HEK293 (cell line): Measurements from ENCODE around the gene LRRN2.
A peak's percentile ranks its signal among the peaks of the same experiment; 100 is the strongest.

ENCODE experiments used
- CTCF ChIA-PET: fragments of 350-600 bp; formaldehyde crosslinking; extraction: SDS; loops from one replicate; lab custom pipeline; 2021; ENCODE audit warnings: antibody characterized with exemption; lab: Yijun Ruan, JAX
- POLR2A ChIA-PET: fragments of 300-600 bp; formaldehyde crosslinking; extraction: SDS; loops from one replicate; lab custom pipeline; 2020; ENCODE audit warnings: antibody characterized with exemption, inconsistent platforms; lab: Yijun Ruan, JAX
- H3K27ac ChIP-seq: fragments of 200-500 bp; sonication (Bioruptor generic); 2 replicates; pipeline ENCODE4 v1.5.1; 2014; ENCODE audit warnings: low read depth, low read length, control low read depth, inconsistent platforms; ENCODE audit errors: extremely low read depth
- H3K36me3 ChIP-seq, 2 experiments: fragments of 200-500 bp in 1 of 2; sonication (Bioruptor generic) in 1 of 2; 1 replicate in 1 of 2; 2 replicates in 1 of 2; pipeline ENCODE4 v1.5.1; 2014 to 2017; ENCODE audit warnings: inconsistent platforms in 2 of 2, low read length in 2 of 2; ENCODE audit not compliant: control insufficient read depth in 2 of 2, insufficient read depth in 1 of 2
- H3K4me1 ChIP-seq: fragments of 200-500 bp; sonication (Bioruptor generic); 2 replicates; pipeline ENCODE4 v1.5.1; 2014; ENCODE audit warnings: mild to moderate bottlenecking, low read length, inconsistent platforms; ENCODE audit not compliant: control insufficient read depth, insufficient read depth
- H3K4me3 ChIP-seq: 2 replicates; pipeline ENCODE4 v1.5.1; 2011; ENCODE audit warnings: low read depth, mild to moderate bottlenecking, control low read depth, low read length, moderate library complexity
- H3K9me3 ChIP-seq: fragments of 200-500 bp; sonication (Bioruptor generic); 2 replicates; pipeline ENCODE4 v1.5.1; 2014; ENCODE audit warnings: low read depth, low read length, inconsistent platforms; ENCODE audit not compliant: control insufficient read depth, insufficient read depth
- IKZF3 ChIP-seq: fragments of 450-650 bp; IDR thresholded peaks from 2 replicates; pipeline ENCODE4 v1.5.0; 2018; ENCODE audit warnings: missing biosample characterization, mild to moderate bottlenecking, missing genetic modification characterization, moderate library complexity
- KLF17 ChIP-seq: fragments of 450-650 bp; formaldehyde crosslinking; IDR thresholded peaks from 2 replicates; pipeline ENCODE4 v1.5.1; 2016; ENCODE audit warnings: missing biosample characterization, missing genetic modification characterization
- KLF8 ChIP-seq: fragments of 450-650 bp; formaldehyde crosslinking; IDR thresholded peaks from 2 replicates; pipeline ENCODE4 v1.5.1; 2016; ENCODE audit warnings: missing biosample characterization, missing genetic modification characterization
- PATZ1 ChIP-seq: fragments of 450-650 bp; formaldehyde crosslinking; IDR thresholded peaks from 2 replicates; pipeline ENCODE4 v1.5.1; 2016; ENCODE audit warnings: missing biosample characterization, missing genetic modification characterization
- PRDM4 ChIP-seq: fragments of 450-650 bp; formaldehyde crosslinking; IDR thresholded peaks from 2 replicates; pipeline ENCODE4 v1.5.1; 2017; ENCODE audit warnings: missing biosample characterization, missing genetic modification characterization
- REST ChIP-seq: fragments of 450-650 bp; formaldehyde crosslinking; IDR thresholded peaks from 2 replicates; pipeline ENCODE4 v1.5.1; 2016; ENCODE audit warnings: missing biosample characterization, missing genetic modification characterization
- SP7 ChIP-seq: fragments of 450-650 bp; formaldehyde crosslinking; IDR thresholded peaks from 2 replicates; pipeline ENCODE4 v1.5.1; 2016; ENCODE audit warnings: missing biosample characterization, missing genetic modification characterization
- WT1 ChIP-seq: fragments of 450-650 bp; formaldehyde crosslinking; IDR thresholded peaks from 2 replicates; pipeline ENCODE4 v1.5.1; 2016; ENCODE audit warnings: missing biosample characterization, missing genetic modification characterization
- YY2 ChIP-seq: fragments of 450-650 bp; formaldehyde crosslinking; IDR thresholded peaks from 2 replicates; pipeline ENCODE4 v1.5.1; 2016; ENCODE audit warnings: missing biosample characterization, missing genetic modification characterization
- ZBTB26 ChIP-seq: fragments of 450-650 bp; formaldehyde crosslinking; optimal IDR thresholded peaks from 2 replicates; pipeline ENCODE3; 2016; ENCODE audit warnings: missing biosample characterization, mild to moderate bottlenecking, missing genetic modification characterization
- ZBTB7A ChIP-seq: fragments of 450-650 bp; formaldehyde crosslinking; IDR thresholded peaks from 2 replicates; pipeline ENCODE4 v1.5.1; 2016; ENCODE audit warnings: low read depth, missing biosample characterization, missing genetic modification characterization
- ZFP69B ChIP-seq: fragments of 450-650 bp; formaldehyde crosslinking; IDR thresholded peaks from 2 replicates; pipeline ENCODE4 v1.5.1; 2016; ENCODE audit warnings: missing biosample characterization, missing genetic modification characterization
- ZNF114 ChIP-seq: fragments of 450-650 bp; formaldehyde crosslinking; IDR thresholded peaks from 2 replicates; pipeline ENCODE4 v1.5.0; 2017; ENCODE audit warnings: missing biosample characterization, missing genetic modification characterization
- ZNF138 ChIP-seq: fragments of 450-650 bp; formaldehyde crosslinking; IDR thresholded peaks from 2 replicates; pipeline ENCODE4 v1.5.1; 2016; ENCODE audit warnings: missing biosample characterization, missing genetic modification characterization, borderline replicate concordance
- ZNF211 ChIP-seq: fragments of 450-650 bp; formaldehyde crosslinking; IDR thresholded peaks from 2 replicates; pipeline ENCODE4 v1.5.1; 2016; ENCODE audit warnings: low read depth, missing biosample characterization, missing genetic modification characterization
- ZNF24 ChIP-seq: fragments of 450-650 bp; formaldehyde crosslinking; IDR thresholded peaks from 2 replicates; pipeline ENCODE4 v1.5.1; 2016; ENCODE audit warnings: missing biosample characterization, missing genetic modification characterization
- ZNF266 ChIP-seq: fragments of 450-650 bp; formaldehyde crosslinking; IDR thresholded peaks from 2 replicates; pipeline ENCODE4 v1.5.1; 2016; ENCODE audit warnings: missing biosample characterization, missing genetic modification characterization, low read depth
- ZNF391 ChIP-seq: fragments of 450-650 bp; formaldehyde crosslinking; IDR thresholded peaks from 2 replicates; pipeline ENCODE4 v1.5.1; 2016; ENCODE audit warnings: low read depth, missing biosample characterization, missing genetic modification characterization, borderline replicate concordance
- ZNF426 ChIP-seq: fragments of 450-650 bp; formaldehyde crosslinking; IDR thresholded peaks from 2 replicates; pipeline ENCODE4 v1.5.1; 2017; ENCODE audit warnings: missing biosample characterization, missing genetic modification characterization, mild to moderate bottlenecking, inconsistent platforms, moderate library complexity
- ZNF521 ChIP-seq: fragments of 450-650 bp; formaldehyde crosslinking; IDR thresholded peaks from 2 replicates; pipeline ENCODE4 v1.5.1; 2017; ENCODE audit warnings: missing biosample characterization, mild to moderate bottlenecking, missing genetic modification characterization
- ZNF555 ChIP-seq: fragments of 450-650 bp; formaldehyde crosslinking; conservative IDR thresholded peaks from 2 replicates; pipeline ENCODE4 v1.5.1; 2017; ENCODE audit warnings: missing biosample characterization, mild to moderate bottlenecking, missing genetic modification characterization, inconsistent platforms
- ZNF585B ChIP-seq: fragments of 450-650 bp; formaldehyde crosslinking; IDR thresholded peaks from 2 replicates; pipeline ENCODE4 v1.5.1; 2016; ENCODE audit warnings: missing biosample characterization, missing genetic modification characterization
- ZNF600 ChIP-seq: fragments of 450-650 bp; formaldehyde crosslinking; IDR thresholded peaks from 2 replicates; pipeline ENCODE4 v1.5.1; 2016; ENCODE audit warnings: missing biosample characterization, missing genetic modification characterization
- ZNF626 ChIP-seq: fragments of 450-650 bp; sonication (Bioruptor Pico); formaldehyde crosslinking; IDR thresholded peaks from 2 replicates; pipeline ENCODE4 v1.5.1; 2018; ENCODE audit warnings: missing biosample characterization, missing genetic modification characterization, inconsistent platforms
- ZNF670 ChIP-seq: fragments of 450-650 bp; formaldehyde crosslinking; IDR thresholded peaks from 2 replicates; pipeline ENCODE4 v1.5.1; 2016; ENCODE audit warnings: missing biosample characterization, missing genetic modification characterization, low read depth
- ZNF785 ChIP-seq: fragments of 450-650 bp; formaldehyde crosslinking; IDR thresholded peaks from 2 replicates; pipeline ENCODE4 v1.5.1; 2016; ENCODE audit warnings: missing biosample characterization, missing genetic modification characterization
- ZSCAN23 ChIP-seq: fragments of 450-650 bp; formaldehyde crosslinking; IDR thresholded peaks from 2 replicates; pipeline ENCODE4 v1.5.1; 2016; ENCODE audit warnings: missing biosample characterization, missing genetic modification characterization
- ZXDB ChIP-seq: fragments of 450-650 bp; formaldehyde crosslinking; IDR thresholded peaks from 2 replicates; pipeline ENCODE4 v1.5.1; 2016; ENCODE audit warnings: missing biosample characterization, missing genetic modification characterization

The LRRN2 gene

GRCh38 chr1:204685236-204686006 is at the start of gene LRRN2 (continued):
- TF ChIP-seq ZNF785 (tag by site-specific recombination) (0 out of 2 replicates have a peak, but pooled peaks have one; percentile 40), KLF17 (tag by site-specific recombination) (peak; percentile 63), ZNF426 (tag by site-specific recombination) (no peak), KLF8 (tag by site-specific recombination) (peak; percentile 48; the same call in 1 of the 2 replicates), ZNF138 (tag by site-specific recombination) (no peak), ZNF585B (tag by site-specific recombination) (no peak), ZNF24 (tag by site-specific recombination) (no peak), ZNF600 (tag by site-specific recombination) (0 out of 2 replicates have a peak, but pooled peaks have one; percentile 45), PATZ1 (tag by site-specific recombination) (peak; percentile 94), ZBTB7A (tag by site-specific recombination) (0 out of 2 replicates have a peak, but pooled peaks have one; percentile 19), ZFP69B (tag by site-specific recombination) (peak; percentile 75), WT1 (tag by site-specific recombination) (no peak), ZNF266 (no peak), YY2 (tag by site-specific recombination) (peak; percentile 64; the same call in 1 of the 2 replicates), ZSCAN23 (tag by site-specific recombination) (no peak), ZNF114 (tag by site-specific recombination) (no peak), ZNF391 (no peak), IKZF3 (tag by site-specific recombination) (peak; percentile 25; the same call in 1 of the 2 replicates), ZNF555 (no peak), ZNF521 (tag by site-specific recombination) (no peak), ZNF626 (no peak), PRDM4 (no peak), SP7 (peak; percentile 57)

- Histone ChIP-seq H3K4me1 (peaks cover 2% of the 10 kb centered on the region), H3K36me3 (no peaks in the 10 kb centered on the region), H3K4me3 (no peak overlapping the region), H3K27ac (no peak overlapping the region), H3K9me3 (no peaks in the 10 kb centered on the region)
- POLR2A ChIA-PET: interaction anchor here (1.0 kb wide), 1 partner anchor 178 kb away, joined by 3 read pairs; no protein-coding TSS in a partner anchor
- CTCF ChIA-PET: no interaction called here
- no peak for TF ChIP-seq ZNF670
- no peak for TF ChIP-seq ZXDB (tag by site-specific recombination)
- TF ChIP-seq ZNF626: no peak
- TF ChIP-seq REST (tag by site-specific recombination): no peak
- no peak for TF ChIP-seq ZNF211
- TF ChIP-seq ZBTB26: no peak
These were observed 49.5 kb upstream of the LRRN2 start for GRCh38 chr1:204735042-204735441.
